ENCODE results near the gene TRAPPC14. TPM values are rescaled to one million over a fixed set of nuclear protein-coding genes. Genes with fewer than 3 reads are reported as not detected.

TRAPPC14 gene
- total and polyA plus RNA-seq, 2 of the 13 experiments (the other 11 are each of a cell fraction or from before 2014, with no cell fraction given): 4.7 to 9.6 TPM

DNA sequence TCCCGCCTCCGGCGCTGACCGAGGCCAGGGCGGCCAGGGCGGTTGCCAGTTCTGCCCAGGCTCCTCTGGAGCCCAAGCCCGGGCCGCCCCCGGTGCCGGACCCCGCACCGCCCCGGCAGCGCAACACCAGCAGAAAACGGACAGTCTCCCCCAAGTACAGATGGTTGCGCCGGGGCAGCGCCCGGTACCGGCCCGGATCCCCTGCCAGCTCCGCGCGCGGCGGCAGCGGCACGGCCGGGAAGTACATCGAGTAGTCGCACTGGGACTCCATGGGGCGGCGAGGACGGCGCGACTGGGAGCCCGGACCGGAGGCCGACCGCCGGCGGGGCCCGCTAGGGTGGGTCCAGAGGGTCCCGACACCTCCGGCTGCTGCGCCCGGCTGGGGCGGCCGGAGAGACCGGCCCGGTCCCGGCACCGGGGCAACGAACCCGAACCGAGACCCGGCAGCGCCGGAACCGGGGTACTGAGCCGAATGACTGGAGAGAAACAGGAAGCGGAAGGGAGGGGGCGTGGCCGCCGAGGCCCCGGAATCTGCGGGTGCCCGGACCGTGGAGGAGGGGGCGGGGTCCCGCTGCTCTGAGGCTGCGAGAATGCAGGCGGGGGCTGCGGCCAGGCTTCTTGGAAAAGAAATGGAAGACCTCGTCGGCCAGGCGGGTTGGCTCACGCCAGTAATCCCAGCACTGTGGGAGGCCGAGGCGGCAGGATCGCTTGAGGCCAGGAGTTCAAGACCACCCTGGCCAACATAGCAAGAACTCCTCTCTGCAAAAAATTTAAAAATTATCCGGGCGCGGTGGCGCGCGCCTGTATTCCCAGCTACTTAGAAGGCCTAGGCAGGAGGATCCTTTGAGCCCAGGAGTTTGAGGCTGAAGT lies at the start of gene TRAPPC14 (continued):
- TF ChIP-seq, protein P1, sequence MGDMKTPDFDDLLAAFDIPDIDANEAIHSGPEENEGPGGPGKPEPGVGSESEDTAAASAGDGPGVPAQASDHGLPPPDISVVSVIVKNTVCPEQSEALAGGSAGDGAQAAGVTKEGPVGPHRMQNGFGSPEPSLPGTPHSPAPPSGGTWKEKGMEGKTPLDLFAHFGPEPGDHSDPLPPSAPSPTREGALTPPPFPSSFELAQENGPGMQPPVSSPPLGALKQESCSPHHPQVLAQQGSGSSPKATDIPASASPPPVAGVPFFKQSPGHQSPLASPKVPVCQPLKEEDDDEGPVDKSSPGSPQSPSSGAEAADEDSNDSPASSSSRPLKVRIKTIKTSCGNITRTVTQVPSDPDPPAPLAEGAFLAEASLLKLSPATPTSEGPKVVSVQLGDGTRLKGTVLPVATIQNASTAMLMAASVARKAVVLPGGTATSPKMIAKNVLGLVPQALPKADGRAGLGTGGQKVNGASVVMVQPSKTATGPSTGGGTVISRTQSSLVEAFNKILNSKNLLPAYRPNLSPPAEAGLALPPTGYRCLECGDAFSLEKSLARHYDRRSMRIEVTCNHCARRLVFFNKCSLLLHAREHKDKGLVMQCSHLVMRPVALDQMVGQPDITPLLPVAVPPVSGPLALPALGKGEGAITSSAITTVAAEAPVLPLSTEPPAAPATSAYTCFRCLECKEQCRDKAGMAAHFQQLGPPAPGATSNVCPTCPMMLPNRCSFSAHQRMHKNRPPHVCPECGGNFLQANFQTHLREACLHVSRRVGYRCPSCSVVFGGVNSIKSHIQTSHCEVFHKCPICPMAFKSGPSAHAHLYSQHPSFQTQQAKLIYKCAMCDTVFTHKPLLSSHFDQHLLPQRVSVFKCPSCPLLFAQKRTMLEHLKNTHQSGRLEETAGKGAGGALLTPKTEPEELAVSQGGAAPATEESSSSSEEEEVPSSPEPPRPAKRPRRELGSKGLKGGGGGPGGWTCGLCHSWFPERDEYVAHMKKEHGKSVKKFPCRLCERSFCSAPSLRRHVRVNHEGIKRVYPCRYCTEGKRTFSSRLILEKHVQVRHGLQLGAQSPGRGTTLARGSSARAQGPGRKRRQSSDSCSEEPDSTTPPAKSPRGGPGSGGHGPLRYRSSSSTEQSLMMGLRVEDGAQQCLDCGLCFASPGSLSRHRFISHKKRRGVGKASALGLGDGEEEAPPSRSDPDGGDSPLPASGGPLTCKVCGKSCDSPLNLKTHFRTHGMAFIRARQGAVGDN (CRISPR knock-in tag; IDR thresholded peaks at IDR 0.05): peak; percentile 81
- peak; percentile 36; the same call in 1 of the 2 replicates for TF ChIP-seq ATF7-NPFF (CRISPR knock-in tag; IDR thresholded peaks at IDR 0.05; ENCODE audit: low read depth)
- TF ChIP-seq, protein P2, sequence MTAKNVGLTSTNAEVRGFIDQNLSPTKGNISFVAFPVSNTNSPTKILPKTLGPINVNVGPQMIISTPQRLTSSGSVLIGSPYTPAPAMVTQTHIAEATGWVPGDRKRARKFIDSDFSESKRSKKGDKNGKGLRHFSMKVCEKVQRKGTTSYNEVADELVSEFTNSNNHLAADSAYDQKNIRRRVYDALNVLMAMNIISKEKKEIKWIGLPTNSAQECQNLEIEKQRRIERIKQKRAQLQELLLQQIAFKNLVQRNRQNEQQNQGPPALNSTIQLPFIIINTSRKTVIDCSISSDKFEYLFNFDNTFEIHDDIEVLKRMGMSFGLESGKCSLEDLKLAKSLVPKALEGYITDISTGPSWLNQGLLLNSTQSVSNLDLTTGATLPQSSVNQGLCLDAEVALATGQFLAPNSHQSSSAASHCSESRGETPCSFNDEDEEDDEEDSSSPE (CRISPR knock-in tag; IDR thresholded peaks at IDR 0.05): peak; percentile 65
- TF ChIP-seq, protein P3, sequence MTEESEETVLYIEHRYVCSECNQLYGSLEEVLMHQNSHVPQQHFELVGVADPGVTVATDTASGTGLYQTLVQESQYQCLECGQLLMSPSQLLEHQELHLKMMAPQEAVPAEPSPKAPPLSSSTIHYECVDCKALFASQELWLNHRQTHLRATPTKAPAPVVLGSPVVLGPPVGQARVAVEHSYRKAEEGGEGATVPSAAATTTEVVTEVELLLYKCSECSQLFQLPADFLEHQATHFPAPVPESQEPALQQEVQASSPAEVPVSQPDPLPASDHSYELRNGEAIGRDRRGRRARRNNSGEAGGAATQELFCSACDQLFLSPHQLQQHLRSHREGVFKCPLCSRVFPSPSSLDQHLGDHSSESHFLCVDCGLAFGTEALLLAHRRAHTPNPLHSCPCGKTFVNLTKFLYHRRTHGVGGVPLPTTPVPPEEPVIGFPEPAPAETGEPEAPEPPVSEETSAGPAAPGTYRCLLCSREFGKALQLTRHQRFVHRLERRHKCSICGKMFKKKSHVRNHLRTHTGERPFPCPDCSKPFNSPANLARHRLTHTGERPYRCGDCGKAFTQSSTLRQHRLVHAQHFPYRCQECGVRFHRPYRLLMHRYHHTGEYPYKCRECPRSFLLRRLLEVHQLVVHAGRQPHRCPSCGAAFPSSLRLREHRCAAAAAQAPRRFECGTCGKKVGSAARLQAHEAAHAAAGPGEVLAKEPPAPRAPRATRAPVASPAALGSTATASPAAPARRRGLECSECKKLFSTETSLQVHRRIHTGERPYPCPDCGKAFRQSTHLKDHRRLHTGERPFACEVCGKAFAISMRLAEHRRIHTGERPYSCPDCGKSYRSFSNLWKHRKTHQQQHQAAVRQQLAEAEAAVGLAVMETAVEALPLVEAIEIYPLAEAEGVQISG (CRISPR knock-in tag; IDR thresholded peaks at IDR 0.05): peak; percentile 85
- TF ChIP-seq, protein P4, sequence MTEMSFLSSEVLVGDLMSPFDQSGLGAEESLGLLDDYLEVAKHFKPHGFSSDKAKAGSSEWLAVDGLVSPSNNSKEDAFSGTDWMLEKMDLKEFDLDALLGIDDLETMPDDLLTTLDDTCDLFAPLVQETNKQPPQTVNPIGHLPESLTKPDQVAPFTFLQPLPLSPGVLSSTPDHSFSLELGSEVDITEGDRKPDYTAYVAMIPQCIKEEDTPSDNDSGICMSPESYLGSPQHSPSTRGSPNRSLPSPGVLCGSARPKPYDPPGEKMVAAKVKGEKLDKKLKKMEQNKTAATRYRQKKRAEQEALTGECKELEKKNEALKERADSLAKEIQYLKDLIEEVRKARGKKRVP (CRISPR knock-in tag; IDR thresholded peaks at IDR 0.05): no peak
- TF ChIP-seq ZBTB1 (CRISPR knock-in tag; IDR thresholded peaks at IDR 0.05; ENCODE audit: borderline replicate concordance): no peak
- no peak for TF ChIP-seq ZNF30 (CRISPR knock-in tag; IDR thresholded peaks at IDR 0.05)
- no peak for TF ChIP-seq ZNF20 (CRISPR knock-in tag; IDR thresholded peaks at IDR 0.05)
- TF ChIP-seq NFIC (IDR thresholded peaks at IDR 0.05; ENCODE audit: low read length): no peak
- TF ChIP-seq SMAD9 (CRISPR knock-in tag; IDR thresholded peaks at IDR 0.05): no peak
- TF ChIP-seq ZNF570 (CRISPR knock-in tag; IDR thresholded peaks at IDR 0.05; ENCODE audit: borderline replicate concordance): no peak
- 0 out of 2 replicates have a peak, but pooled peaks have one; percentile 16 for TF ChIP-seq TARDBP (CRISPR knock-in tag; IDR thresholded peaks at IDR 0.05)
- 0 out of 2 replicates have a peak, but pooled peaks have one; percentile 58 for TF ChIP-seq ZNF343 (CRISPR knock-in tag; IDR thresholded peaks at IDR 0.05)
- no peak for TF ChIP-seq NFATC3 (CRISPR knock-in tag; IDR thresholded peaks at IDR 0.05)
- no peak for TF ChIP-seq CHD2 (IDR thresholded peaks at IDR 0.05; ENCODE audit: low read depth, low read length)
- TF ChIP-seq ZSCAN21 (CRISPR knock-in tag; IDR thresholded peaks at IDR 0.05; ENCODE audit: borderline replicate concordance): 0 out of 2 replicates have a peak, but pooled peaks have one; percentile 17
- 0 out of 2 replicates have a peak, but pooled peaks have one; percentile 21 for TF ChIP-seq CC2D1A (CRISPR knock-in tag; IDR thresholded peaks at IDR 0.05)
- TF ChIP-seq, protein P5, sequence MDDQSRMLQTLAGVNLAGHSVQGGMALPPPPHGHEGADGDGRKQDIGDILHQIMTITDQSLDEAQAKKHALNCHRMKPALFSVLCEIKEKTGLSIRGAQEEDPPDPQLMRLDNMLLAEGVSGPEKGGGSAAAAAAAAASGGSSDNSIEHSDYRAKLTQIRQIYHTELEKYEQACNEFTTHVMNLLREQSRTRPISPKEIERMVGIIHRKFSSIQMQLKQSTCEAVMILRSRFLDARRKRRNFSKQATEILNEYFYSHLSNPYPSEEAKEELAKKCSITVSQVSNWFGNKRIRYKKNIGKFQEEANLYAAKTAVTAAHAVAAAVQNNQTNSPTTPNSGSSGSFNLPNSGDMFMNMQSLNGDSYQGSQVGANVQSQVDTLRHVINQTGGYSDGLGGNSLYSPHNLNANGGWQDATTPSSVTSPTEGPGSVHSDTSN (CRISPR knock-in tag; IDR thresholded peaks at IDR 0.05; ENCODE audit: borderline replicate concordance): no peak

All from HepG2 (cell line).